ENCODE measurements around the gene SFMBT2.

Gene SFMBT2

DNA sequence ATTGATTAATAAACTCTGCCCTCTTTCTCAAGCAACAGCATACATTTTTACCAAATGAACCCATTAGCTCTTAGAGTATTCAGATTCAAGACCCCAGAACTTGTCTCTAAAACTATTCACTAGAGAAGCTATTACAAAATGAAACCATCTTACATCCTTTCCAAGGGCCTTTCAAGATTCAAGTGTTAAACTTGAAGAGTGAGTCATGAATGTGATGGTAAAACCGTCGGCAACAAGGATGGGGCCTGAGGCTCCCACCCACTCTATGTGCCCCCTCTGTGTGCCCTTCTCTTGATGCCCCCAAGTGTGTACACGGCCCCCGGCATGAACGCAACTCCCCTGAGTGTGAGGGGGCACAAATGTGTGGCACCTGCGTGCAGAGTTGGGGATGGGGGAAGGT lies 46.4 kb downstream of the SFMBT2 start:
- DNase-seq (ENCODE audit: low read depth in 2 of 2), result no peak

DNA sequence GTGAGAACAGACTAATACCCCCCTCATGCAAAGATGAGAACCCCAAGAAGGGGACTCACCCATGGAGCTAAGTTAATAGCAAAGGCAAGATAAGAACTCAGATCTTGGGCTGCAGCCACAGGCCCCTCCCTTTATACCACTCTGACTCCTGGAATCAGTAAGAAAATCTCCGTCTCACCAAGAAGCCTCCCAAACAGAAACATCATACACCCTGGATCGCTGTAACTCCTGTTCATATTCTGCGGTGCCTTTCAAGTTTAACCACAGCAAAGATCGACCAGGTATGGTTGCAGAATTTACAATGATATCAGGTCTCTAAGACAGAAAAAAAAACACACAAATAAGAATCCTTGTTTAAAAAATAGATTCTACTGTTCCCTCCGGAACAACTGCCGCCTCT lies 47.1 kb downstream of the SFMBT2 start:
- no peak for DNase-seq (ENCODE audit: low read depth in 2 of 2)

DNA sequence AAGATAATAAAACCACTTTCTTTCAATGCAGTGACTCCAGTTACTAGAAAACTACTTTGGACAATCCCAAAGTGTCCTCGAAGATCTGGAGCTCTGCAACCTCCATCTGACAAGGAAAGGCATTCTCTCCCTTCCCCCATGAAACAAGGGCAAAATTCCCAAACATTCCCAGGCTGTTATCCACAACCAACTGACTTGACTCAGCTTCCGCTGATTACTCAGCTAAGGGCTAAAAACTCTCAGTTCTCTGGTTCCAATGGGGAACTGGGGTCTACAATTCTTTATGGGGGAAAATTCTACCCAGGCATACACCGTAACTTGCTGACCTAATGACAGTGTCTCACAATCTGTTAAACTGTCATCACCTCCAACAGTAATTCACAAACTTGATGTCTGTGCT lies 48.4 kb downstream of the SFMBT2 start:
- no peak for DNase-seq (ENCODE audit: low read depth in 2 of 2)

GRCh38 chr10:7361316-7361715 lies 49.5 kb downstream of the SFMBT2 start:
- no peak for DNase-seq (ENCODE audit: low read depth in 2 of 2)

DNA sequence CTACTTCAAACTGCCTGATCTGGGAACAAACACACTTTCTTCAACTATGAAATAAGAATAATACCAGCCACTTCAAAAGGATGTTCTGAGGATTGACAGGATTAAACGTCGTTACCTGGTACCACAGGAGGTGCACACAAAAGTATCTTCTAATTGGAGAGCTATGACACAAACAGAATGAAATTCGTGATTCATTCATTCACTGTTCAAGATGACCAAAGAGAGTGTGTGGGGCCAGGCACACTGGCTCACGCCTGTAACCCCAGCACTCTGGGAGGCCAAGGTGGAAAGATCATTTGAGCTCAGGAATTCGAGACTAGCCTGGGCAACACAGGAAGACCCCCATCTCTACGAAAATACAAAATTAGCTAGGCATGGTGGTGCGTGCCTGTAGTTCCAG lies 50.9 kb downstream of the SFMBT2 start:
- DNase-seq (ENCODE audit: low read depth in 2 of 2), result no peak

DNA sequence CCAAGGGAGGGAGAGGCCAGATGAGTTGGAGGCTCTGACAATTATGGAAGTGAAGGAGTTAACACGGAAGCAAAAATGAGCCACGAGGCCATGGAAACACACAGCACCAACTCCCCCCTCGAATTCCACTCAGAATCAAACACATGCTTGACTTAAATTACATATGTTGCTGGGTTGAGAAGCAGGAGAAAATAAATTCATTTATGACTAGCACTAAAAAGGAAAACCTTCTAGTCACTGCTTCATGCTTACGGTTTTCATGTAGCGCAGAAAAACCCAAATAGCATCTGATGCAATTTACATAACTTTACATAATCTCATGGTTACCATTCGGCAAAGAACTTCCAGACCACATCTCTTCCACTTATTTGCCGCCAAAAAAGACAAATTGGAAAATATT lies 51.5 kb downstream of the SFMBT2 start:
- DNase-seq (ENCODE audit: low read depth in 2 of 2), result no peak

GRCh38 chr10:7357193-7357592 lies 53.6 kb downstream of the SFMBT2 start:
- no peak for DNase-seq (ENCODE audit: low read depth in 2 of 2)

GRCh38 chr10:7354330-7355047 lies 56.3 kb downstream of the SFMBT2 start:
- DNase-seq (ENCODE audit: low read depth in 2 of 2), result no peak

DNA sequence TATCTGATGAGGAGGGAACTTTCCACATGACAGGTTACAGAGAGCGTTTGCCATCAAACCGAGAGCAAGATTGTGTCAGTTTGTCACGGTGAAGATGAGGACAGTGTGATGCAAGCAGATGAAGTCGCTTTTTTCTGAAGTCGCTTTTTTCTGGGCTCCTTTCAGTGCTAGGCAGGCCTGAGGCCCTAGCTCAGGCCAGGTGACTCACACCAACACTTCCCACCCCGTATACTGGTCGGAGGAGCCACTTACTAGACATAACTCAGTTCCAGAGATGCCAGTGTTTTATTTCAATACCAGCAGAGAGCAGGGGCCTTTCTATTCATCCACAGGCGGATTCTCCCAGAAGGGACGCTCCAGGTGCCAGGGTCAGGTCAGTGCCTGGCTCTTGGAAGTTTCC lies 58.9 kb downstream of the SFMBT2 start:
- DNase-seq (ENCODE audit: low read depth in 2 of 2), result no peak

- no peak for DNase-seq (ENCODE audit: low read depth in 2 of 2)
Measured at GRCh38 chr10:7350541-7351195, 60.2 kb downstream of the SFMBT2 start.

DNA sequence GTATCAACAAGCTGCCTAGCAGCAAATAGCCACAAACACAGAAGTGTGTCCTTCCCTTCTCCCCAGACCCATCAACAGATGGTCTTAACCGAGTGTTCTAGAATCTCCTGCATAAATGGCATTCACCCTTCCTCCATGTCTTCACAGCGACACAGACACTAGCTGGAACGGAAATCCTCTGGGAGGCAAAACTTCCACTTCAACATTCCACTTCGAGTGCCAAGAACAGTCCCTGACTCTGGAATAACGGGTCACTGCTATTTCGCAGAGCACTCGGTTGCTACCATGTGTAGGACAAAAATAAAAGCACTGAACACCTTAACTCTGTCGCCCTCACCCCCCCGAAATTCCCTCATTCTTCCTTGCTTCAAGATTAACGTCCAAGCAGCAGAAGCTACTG lies 65.1 kb downstream of the SFMBT2 start:
- no peak for DNase-seq (ENCODE audit: low read depth in 2 of 2)

- no peak for DNase-seq (ENCODE audit: low read depth in 2 of 2)
Measured at GRCh38 chr10:7343040-7343439, 67.8 kb downstream of the SFMBT2 start.

DNA sequence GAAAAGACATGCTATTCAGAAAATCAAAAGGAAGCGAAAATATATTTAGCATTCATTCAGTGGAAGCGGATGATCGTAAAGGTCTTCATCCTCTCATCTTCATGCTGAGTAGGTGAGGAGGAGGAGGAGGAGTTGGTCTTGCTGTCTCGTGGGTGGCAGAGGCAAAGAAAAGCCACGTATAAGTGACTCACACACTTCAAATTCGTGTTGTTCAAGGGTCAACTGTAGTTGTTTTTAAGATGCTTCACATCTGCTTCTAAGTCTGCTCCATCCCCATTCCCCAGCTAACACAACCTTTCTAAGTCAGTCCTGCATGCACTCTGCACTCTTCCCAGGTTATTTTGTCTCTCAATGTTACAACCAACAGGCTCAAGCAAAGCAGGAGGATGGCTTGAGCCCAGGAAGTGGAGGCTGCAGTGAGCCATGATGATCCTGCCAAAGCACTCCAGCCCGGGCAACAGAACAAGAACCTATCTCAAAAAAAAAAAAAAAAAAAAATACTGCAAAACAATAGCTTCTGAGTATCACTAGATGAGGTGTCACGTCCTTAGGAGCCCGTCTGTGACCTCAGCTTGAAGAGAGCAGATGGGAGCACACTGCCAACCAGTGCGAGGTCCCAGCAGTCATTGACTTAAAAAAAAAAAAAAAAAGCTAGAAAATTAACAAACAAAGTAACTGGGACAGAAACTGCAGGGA lies 70.5 kb downstream of the SFMBT2 start:
- no peak for DNase-seq (ENCODE audit: low read depth in 2 of 2)

DNA sequence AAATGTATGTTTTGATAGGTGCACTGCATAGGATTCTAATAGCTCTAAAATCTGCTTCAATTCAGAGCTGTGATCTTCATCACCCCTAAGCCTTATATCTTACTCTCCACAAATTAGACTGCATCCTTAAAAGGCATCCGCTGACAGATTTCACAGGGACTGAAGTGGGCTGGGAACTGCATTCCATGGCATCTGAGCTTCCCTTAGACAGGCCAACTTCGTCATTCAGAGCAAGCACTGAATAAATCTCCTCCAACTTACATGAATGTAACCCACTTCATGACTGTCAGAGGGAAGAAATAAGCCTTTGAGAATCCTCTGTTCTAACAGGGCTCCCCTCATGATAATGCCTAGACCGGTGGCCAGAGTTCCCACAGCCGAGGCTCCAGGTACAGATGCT lies 71.3 kb downstream of the SFMBT2 start:
- DNase-seq (ENCODE audit: low read depth in 2 of 2), result no peak

DNA sequence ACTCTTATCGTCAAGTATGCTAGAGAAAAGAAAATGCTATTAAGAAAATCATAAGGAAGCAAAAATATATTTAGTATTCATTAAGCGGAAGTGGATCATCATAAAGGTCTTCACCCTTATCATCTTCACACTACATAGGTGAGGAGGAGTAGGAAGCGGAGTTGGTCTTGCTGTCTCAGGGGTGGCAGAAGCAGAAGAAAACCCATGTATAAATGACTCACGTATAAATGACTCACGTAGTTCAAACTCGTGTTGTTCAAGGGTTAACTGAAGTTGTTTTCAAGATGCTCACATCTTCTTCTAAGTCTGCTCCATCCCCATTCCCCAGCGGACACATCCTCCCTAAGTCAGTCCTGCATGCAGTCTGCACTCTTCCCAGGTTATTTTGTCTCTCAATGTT lies 72.4 kb downstream of the SFMBT2 start:
- no peak for DNase-seq (ENCODE audit: low read depth in 2 of 2)

- peak in 1 of 2 donors; percentile 10 for DNase-seq (ENCODE audit: low read depth in 2 of 2)
Measured at GRCh38 chr10:7337431-7338171, 73.2 kb downstream of the SFMBT2 start.

- no peak for DNase-seq (ENCODE audit: low read depth in 2 of 2)
Measured at GRCh38 chr10:7335977-7336376, 74.9 kb downstream of the SFMBT2 start.

- no peak for DNase-seq (ENCODE audit: low read depth in 2 of 2)
Measured at GRCh38 chr10:7334642-7334964, 76.2 kb downstream of the SFMBT2 start.

DNA sequence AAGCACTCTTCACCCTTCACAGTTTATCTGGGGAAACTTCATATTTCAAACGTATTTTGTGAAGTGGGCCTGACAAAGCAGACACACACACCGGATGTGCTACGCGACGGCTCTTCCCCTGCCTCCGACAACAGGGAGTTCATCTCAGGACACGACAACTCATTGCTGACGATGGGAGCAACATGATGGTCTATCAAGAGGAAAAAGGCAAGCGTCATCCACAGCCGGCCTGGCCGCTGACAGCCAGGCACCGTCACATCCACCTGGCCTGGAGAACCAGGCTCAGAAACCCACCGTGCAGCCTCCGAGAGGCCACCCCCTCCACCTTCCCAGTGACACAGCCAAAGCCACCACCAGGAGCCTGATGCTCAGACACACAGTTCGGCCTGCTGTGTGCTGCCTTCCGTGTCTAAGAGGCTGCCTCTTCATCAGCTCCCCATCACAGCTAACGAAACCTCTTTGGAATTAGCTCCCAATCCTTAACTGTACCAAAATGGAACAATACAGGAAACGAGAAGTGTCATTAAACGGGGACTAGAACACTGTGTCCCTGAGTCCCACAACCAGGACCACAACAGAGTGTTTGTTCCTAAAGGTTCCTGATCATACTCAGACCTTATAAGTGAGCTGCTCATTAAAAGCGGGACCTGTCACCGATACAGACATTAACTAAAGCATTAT lies 76.7 kb downstream of the SFMBT2 start:
- DNase-seq (ENCODE audit: low read depth in 2 of 2), result no peak

GRCh38 chr10:7329219-7329618 lies 81.6 kb downstream of the SFMBT2 start:
- no peak for DNase-seq (ENCODE audit: low read depth in 2 of 2)

GRCh38 chr10:7327885-7328284 lies 82.9 kb downstream of the SFMBT2 start:
- DNase-seq (ENCODE audit: low read depth in 2 of 2), result no peak

GRCh38 chr10:7322623-7323022 lies 88.2 kb downstream of the SFMBT2 start:
- DNase-seq (ENCODE audit: low read depth in 2 of 2), result no peak
